Activated naive CD4-positive, alpha-beta T cell (primary cell): Measurements from ENCODE around the gene RGS4.

Source experiments
- DNase-seq, 4 experiments: peaks; one replicate each; lab custom pipeline; 2025; lab: John Stamatoyannopoulos, UW

The RGS4 gene

DNA sequence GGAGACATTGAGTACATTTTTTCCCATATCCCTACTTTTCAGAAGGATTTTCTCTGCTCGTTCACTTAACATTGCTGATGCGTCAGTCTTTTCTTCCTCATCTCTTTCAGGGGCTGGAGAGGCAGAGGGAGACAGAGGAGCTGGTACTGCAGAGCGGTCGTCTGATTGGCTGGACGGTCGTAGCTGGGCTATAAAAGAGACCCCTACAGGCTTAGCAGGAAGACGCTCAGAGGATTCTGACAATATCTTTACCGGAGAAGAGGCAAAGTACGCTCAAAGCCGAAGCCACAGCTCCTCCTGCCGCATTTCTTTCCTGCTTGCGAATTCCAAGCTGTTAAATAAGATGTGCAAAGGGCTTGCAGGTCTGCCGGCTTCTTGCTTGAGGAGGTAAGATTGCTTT, at the start of gene RGS4:
Gene RGS4, plus strand, starts transcription at position 220 of the 400 bp plus-strand sequence. Its CDS starts 124 bp downstream, at position 344.
- DNase-seq, result no peak

DNA sequence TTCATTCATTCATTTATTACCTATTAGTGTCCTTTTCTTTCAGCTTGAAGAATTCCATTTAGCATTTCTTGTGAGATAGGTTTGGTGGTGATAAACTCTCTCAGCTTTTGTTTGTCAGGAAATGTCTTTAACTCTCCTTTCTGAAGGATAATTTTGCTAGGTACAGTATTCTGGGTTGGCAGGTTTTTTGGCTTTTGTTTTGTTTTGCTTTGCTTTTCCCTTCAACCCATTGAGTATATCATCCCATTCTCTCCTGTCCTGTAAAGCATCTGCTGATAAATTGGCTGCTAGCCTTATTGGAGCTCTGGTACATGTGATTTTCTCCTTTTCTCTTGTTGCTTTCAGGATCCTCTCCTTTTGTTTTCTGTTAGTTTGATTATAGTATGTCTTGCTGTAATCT, 47.0 kb upstream of the RGS4 start:
- no peak for DNase-seq

DNA sequence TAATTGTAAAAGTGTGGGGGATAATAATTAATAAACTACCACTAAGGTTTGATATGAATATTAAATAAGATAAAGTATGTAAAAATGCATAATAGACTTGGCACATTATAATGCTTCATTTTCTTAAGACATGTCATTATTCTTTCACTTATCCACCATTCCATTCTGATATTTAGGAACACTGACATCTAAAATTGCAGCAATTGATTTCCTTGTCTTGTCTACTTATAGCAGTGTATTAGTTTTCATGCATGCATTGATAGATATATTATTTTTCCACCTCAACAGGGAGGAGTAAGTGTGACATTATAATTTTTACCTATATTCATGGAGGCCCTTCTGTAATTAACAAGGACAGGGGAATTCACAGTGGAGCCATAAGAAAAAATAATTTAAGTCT, 41.6 kb upstream of the RGS4 start:
- DNase-seq, result no peak

DNA sequence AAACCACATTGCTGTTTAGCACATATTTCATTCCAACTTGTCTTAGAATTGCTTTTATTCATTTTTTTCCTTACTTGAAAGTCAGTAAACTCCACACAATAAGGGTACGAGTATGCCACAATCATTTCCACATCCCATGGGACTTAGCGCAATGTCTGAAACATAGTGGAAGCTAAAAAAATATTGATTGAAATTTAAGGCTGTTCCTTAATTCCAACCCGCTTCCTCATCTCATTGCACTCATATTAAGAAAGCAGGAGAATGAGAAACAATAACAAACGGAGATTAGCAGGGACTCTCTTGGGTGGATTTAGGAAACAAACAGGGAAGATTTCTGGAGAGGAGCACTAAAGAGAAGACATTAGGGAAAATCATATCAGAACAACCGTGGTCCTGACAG, 39.3 kb upstream of the RGS4 start:
- no peak for DNase-seq

DNA sequence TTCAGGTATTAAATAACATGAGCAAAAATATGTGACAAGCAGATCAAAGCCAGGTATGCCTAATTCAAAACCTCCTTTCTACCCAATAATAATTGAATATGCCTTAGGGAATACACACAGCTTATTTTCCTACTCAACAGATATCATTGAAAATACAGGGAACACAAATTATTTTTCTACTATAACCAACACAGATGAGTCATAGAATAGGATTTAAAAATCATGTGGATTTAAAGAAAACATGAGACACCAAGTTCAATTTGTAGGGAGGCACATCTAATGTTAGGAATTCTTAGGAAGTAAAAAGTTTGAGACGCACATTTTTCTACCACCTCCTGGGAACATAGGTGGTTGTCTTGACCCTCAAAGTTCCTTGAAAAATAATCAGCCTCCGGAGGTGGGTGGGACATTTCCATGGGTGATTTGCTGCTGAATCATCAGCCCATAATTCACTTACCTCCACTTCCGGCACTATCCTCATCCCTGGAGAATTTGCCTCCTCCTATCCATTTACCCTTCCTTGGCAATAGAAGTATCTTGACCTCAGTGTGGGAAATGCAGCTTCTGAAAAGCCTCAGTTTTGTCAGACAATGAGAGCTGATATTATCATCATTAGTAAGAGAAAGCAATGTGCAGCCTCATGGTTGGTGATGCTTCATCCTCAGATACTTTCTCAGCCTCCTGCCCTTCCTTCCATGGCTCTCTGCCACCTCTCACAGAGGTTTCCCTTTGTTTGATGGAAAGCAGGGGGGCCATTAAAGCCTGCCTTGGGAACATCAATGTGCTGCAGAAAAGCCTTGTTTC, 33.5 kb upstream of the RGS4 start:
- DNase-seq, result no peak

DNA sequence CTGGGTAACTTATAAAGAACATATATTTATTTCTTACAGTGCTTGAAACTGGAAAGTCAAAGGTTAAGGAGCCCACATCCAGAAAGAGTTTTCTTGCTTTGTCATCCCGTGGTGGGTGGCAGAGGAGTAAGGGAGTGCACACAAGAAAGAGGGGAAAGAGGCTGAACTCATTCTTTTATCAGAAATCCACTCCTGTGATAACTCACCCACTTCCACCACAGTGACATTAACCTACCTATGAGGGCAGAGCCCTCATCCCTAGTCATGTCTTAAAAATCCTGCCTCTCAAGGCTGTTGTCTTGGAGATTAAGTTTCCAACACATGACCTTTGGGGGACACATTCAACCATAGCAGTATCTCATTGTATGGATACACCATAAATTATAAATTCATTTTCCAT, 32.5 kb upstream of the RGS4 start:
- DNase-seq, result no peak

DNA sequence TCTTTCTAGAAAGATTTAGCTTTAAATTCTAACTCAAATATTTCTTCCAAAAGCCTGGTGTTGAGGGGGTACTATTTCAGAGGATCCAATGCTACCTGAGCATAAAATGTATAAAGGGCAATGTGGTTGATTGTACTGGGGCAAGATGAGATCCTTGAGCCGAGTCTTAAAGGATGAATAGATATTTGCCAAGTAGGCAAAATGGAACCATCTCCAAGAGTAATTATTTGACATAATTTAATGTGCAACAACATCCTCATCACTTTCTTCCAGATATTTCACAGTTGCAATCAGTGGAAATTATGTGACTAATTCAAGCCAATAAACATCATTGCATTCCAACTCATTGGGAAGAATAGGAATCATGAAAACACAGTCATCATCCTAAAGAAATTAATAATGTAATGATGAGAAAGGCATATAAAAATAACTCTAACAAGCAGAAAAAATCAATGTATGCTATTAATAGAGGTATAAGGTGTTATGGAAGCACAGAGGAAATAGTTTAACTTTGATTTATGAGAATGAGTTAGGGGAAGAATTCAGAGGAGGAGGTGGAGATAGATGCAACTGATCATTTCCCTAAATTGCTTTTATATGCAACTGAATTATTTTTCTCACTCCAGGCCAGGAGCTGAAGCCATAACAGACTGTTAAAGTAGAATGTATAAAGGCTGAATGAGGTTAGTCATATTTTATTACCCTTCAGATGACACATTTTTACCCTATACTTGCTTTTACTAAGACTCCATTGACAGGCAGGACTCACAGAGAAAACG, 30.0 kb upstream of the RGS4 start:
- DNase-seq, result no peak

DNA sequence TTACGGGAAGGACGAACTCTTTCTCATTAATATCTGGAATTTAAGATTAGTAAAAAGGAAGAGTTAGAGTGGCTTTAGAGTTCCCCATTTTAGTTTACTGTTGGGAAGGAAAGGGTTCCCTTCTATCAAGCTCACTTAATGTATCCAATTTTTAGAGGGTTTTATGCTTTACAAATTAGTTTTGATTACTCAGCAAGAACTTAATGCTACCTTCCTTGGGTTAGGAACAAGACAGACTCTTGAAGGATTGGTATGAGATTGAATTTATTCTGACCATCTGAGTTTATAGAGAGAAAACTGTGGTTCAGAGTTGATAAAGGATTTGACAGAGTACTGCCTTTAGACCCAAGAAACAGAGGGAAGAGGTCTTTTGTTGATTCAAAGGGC, 29.5 kb upstream of the RGS4 start:
- DNase-seq, result no peak

DNA sequence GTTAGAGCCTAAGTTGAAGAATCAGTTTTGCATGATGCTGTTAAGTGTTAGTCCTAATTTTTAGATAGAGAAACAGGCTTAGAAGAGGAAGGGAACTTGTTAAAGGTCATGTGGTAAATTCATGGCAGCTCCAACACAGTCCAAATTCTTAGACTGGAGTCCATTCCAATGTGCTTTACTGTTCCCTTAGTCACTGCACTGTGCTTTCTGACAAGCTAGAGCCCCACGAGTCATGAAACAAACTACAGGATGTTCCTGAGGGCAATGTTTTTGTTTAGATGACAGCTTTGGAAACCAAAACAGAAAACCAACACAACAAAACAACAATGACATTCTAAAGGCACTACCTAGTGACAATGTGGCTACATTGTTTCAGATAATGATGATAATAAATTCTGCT, 23.1 kb upstream of the RGS4 start:
- DNase-seq, result no peak

DNA sequence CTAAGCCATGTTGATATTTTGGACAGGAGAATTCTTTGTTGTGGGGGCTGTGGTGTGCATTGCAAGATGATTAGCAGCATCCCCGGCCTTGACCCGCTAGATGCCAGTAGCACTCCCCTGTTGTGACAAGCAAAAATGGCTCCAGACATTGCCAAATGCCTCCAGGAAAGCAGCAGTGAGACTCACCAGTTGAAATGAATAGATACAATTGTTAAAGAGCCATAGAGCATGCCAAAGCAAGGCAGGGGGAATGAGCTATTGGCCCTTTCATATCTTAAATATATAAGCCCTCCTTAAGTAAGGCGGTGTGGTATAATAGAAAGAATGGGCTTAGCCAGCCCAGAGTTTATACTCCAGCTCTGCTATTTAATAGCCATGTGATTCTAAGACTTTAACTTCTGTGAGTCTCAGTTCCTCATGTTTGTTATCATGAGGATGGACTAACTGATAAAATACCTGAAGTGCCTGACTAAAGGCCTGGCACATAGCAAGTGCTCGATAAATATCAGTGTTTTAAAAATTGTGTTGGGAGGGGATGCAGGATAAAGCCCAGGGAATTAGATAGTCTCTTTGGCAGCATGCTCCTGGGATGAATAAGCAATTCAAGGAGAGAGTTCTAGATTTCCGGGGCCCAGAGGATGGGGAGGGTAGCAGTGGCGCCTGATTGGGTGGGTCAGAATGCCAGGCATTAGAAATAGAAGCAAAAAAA, 21.1 kb upstream of the RGS4 start:
- DNase-seq, result no peak

DNA sequence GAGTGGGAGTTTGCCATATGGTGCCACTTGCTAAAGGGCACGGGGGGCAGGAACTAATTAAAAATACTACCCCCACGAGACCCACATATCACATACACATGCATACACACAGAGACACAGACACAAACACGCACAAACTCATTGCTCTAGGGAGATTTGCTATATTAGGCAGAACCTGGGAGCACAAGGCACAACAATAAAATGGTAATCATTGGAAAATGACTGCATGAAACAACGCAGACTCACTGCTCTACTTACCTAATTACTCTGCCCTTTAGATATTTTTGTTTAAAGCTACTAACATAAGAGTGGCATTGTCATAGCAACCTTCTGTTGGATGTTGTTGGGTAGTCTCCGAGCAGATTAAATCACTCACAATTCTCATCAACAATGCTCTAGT, 20.3 kb upstream of the RGS4 start:
- no peak for DNase-seq

DNA sequence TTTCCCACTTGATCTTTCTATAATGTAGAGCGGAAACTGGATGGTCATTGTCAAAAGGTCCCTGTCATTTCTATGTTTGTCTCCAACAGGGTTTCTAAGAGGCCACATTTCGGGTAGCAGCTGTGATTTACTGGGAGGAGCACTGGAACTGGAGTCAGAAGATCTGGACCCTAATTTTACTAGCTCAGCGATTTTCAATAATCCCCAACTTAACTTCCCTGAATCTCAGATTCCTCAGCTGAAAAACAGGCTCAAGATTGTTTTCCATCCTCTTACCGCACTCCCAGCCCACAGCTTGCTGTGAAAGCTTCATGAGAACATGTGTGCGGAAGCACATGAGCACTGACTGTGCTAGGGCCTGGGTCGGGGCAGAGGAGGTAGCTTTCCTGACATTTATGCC, 19.9 kb upstream of the RGS4 start:
- DNase-seq, result no peak

DNA sequence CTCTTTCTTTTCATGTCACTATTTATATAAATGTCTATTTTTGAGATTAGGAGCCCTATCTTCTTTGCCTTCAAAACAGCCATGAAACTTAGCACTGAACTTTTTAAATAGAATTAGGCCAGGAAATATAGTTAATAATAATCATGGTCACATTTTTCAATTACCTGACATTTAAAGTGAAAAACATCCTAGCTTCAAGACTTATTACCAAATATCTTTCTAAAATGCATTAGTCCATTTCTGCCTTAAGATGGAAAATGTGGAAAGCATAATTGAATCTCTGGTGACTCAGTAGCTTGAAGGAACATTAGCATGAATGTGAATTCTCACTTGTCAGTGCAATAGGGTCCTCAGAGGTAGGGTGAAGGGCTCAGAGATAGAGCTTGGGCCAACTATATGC, 18.7 kb upstream of the RGS4 start:
- no peak for DNase-seq

DNA sequence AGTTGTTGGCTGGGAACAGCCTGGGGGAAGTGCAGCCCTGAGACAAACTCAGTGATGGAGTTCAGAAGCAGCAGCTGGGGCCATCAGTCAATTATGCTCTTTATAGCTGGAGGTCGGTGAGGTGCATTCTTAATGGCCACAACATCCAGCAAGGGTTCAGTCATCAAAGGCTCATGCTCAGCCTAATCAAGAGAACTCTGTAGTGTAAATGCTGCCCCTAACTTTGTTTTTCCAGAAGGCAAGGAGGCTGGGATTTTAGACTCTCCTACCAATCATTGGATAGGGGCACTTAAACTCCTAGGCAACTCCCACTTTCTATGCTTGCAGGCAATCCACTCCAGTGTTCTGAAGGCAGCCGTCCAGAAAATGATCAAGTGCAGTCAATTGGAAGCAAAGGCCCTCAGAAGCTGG, 15.0 kb upstream of the RGS4 start:
- no peak for DNase-seq

DNA sequence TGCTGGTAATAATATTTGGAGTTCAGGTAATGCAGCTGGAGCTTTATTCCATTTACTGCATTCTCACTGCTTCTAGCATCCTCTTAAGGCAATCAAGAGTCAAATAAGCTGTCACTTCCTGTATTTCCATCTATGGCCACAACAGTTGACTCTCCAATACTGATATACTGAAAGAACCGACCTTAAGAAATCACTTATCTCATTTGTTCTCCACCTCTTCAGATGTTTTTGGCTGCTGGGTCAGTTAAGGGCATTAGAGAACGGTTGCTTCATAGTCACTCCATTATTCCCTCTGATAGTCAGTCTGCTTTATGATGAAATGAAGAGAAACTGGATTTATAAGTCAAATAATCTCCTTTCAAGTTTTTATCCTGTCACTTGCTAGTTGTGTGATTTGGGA, 14.2 kb upstream of the RGS4 start:
- DNase-seq, result no peak

DNA sequence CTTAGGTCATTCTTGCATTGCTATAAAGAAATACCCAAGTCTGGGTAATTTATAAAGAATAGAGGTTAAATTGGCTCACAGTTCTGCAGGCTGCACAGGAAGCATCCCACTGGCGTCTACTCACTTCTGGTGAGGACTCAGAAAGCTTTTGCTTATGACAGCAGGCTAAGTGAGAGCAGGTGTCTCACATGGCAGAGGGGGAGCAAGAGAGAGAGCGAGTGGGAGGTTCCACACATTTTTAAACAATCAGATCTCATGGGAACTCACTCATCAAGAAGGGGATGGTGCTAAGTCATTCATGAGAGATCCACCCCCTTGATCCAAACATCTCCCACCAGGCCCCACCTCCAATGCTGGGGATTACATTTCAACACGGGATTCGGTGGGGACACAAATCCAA, 13.6 kb upstream of the RGS4 start:
- no peak for DNase-seq

DNA sequence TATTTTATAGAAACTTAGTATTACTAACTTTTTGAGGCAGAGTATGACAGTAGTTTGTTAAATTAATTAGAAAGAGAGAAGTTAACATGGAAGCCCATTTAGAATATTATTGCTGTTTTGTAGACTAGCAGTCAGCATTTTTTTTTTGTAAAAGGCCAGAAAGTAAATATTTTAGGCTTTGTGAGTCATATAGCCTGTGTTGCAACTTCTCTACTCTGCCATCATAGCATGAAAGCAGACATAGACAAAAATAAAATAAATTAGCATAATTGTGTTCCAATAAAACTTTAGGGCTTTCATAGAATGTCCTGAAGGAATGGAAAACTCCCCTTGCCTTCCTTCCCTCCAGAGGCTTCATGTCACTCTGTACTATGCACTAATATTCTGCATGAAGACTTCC, 12.3 kb upstream of the RGS4 start:
- no peak for DNase-seq

DNA sequence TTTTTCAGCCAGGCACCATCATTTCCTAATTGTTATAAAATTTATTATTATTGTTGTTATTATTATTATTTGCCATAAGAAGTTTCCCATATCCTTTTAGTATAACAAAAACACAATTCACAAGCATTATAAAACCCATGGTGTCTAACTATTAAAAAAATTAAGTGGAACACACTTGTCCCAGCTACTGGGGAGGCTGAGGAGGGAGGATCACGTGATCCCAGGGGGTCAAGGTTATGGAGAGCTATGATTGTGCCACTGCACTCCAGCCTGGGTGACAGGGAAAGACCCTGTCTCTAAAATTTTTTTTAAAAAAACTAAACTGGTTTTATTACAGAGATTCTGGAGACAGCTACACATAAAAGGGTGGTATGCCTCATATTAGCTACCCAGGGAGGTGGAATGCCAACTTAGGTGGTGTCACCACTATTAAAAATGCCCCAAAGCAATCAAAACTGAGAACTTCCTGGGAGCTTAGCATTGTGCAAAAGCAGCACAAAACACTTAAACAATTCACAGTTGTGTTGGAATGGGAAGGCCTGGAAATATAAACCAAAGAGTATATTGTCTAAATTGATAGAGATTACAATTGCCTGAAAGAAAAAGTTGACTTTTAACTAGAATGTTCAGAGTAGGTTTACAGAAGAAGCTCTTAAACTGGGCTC, 8.7 kb upstream of the RGS4 start:
- no peak for DNase-seq

DNA sequence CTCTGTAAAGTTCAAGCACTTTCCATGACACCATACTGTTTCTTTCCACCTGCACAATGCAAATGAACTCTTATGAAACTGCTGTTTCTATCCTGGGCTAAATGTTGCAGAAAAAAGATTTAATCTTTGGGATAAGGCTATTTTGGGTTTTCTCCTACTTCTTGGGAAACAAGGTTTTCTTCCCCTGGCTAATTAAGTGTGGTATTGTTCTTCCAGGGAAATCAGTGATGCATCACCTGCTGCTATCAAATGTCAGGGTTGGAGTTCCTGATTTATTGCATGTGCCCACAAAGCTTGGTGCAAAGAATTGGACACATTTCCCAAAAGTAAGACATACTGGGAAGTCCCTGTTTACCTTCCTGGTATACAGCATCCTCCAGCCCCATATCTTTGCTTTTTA, 6.0 kb upstream of the RGS4 start:
- DNase-seq, result no peak

DNA sequence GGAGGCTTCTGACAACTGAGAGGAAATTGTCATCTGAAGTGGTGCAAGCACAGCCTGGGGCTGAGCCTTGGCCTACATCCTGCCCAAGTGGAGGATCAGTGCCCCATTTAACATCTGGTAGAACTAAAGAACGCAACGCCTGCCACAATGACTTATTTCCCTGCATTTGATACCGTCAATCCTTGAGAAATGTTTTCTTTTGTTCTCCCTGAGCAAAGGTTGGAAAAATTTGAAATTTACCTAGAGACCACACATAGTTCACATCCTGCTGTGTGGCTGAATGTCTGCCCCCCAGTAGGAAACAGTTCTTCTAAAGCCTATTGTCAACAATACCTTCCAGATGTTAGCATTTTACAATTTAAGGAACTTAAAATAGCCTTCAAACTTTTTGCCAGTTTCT, 5.6 kb upstream of the RGS4 start:
- no peak for DNase-seq

DNA sequence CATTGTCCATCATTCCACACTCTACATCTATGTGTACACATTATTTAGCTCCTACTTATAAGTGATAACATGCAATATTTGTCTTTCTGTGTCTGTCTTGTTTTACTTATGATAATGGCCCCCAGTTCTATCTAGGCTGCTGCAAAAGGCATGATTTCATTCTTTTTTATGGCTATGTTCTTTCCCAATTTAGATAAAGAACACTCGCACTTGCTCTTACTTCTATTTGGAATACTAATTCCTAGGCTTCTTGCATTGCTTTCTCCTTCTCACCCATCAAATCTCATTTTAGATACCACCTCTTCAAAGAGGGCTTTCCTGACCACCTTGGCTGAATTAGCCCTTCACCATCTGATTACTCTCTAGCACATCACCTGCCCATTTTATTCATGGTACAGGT, 3.0 kb upstream of the RGS4 start:
- no peak for DNase-seq

DNA sequence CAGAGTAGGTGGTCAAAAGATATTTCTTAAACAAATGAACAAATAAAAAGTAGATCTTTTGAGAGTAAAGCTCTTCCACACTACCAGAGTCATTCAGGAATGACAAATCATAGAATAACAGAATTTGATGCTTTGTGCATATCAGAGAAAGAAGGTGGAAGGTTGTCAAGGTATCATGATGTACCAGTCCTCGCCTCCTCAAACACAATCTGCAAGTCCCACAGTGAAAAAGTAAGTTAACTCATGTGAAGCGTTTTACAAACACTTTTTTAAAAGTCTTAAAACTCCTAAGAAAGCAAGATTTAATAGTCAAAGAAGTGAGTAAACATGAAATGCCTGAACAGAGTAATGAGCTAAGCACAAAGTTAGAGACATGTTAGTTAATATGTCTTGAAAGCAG, 2.5 kb upstream of the RGS4 start:
- DNase-seq, result no peak

DNA sequence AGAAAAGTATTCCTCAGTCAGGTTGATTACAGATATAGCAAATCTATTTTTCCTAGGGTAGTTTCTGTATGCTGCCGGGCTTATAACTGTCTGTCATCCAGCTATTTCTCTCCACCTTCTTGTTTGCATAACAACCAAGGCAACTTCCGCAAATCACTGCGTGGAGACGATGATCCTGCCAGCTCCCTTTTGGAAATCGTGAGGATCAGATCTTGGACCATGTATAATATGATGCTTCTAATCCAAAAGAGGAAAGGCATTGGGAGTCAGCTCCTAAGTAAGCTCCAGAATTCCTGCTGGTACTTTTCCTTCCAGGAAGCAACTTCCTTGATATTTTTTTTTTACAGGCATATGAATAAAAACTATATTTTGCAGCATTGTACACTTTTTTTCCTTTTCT, 445 bp upstream of the RGS4 start:
- DNase-seq, result no peak
